Measurements from ENCODE around the gene OR6K6. TPM values are rescaled to one million over a fixed set of nuclear protein-coding genes. Genes with fewer than 3 reads are reported as not detected.

OR6K6 gene
- polyA plus RNA-seq, 10 donors, result not detected

DNA sequence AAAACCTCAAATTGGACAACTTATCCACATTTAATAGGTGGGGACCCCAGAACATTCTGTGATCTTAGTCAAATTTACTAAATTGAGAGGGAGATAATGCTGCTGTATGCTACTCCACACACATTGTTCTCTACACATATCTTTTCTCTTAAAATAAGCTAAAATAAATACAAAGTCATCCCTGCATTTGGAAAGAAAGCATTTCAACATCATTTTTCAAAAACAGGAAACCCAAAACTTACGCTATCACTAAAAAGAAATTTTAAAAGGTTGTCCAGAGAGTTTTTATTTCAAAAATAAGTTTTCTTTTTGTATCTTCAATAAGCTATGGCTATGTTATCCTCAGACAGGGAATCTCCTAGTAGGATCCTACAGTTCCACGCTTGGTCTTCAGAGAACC lies 46.0 kb downstream of the OR6K6 start:
- no peak for DNase-seq

DNA sequence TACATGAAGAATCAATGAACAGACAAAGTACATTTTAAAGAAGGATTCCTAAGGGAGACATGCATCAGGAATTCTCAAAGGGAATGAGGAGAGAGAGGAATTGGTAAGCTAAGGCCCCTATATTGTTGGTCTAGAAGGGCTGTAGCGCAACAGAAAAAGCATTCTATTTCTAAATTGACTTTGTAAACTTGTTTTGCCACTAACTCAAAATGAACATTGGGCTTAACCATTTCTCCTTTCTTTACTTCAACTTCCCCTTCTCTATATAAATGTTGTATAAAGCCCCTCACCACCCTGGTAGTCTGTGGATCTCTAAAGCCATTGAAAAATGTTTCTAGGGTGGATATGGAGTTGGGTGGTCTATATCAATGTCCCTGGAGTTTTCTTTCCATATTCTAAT lies 46.9 kb downstream of the OR6K6 start:
- DNase-seq, result no peak

- DNase-seq, result no peak
Measured at GRCh38 chr1:158803678-158804077, 49.2 kb downstream of the OR6K6 start.

Other genes with a start within 250 kb of the OR6K6 start
- not detected for gene OR6Y1, start 200.3 kb upstream of the OR6K6 start, polyA plus RNA-seq (ENCODE audit: insufficient read length in 10 of 10)
- not detected for gene OR6P1, start 184.1 kb upstream of the OR6K6 start, polyA plus RNA-seq (ENCODE audit: insufficient read length in 10 of 10)
- gene OR10X1, start 174.8 kb upstream of the OR6K6 start, polyA plus RNA-seq (ENCODE audit: insufficient read length in 10 of 10), result not detected
- gene OR10Z1, start 149.5 kb upstream of the OR6K6 start, polyA plus RNA-seq (ENCODE audit: insufficient read length in 10 of 10), result under 1 TPM in 9 of 10 donors, not detected in 1; 0.04 to 0.12 (median 0.07) TPM
- 1 to 10 TPM; 1.4 to 8.1 (median 3.3) TPM for gene SPTA1, start 68.0 kb upstream of the OR6K6 start, polyA plus RNA-seq (ENCODE audit: insufficient read length in 10 of 10)
- gene OR6K2, start 54.1 kb upstream of the OR6K6 start, polyA plus RNA-seq (ENCODE audit: insufficient read length in 10 of 10), result not detected
- not detected for gene OR6K3, start 34.0 kb upstream of the OR6K6 start, polyA plus RNA-seq (ENCODE audit: insufficient read length in 10 of 10)
- not detected for gene OR6N1, start 17.5 kb downstream of the OR6K6 start, polyA plus RNA-seq (ENCODE audit: insufficient read length in 10 of 10)
- gene OR6N2, start 26.5 kb downstream of the OR6K6 start, polyA plus RNA-seq (ENCODE audit: insufficient read length in 10 of 10), result not detected
- gene MNDA, start 76.6 kb downstream of the OR6K6 start, polyA plus RNA-seq (ENCODE audit: insufficient read length in 10 of 10), result 1 to 10 TPM; 2.4 to 8.5 (median 4.4) TPM
- 1 to 10 TPM in 1 of 10 donors, under 1 TPM in 6, not detected in 3; 0.10 to 3.5 (median 0.37) TPM for gene PYHIN1, start 176.8 kb downstream of the OR6K6 start, polyA plus RNA-seq (ENCODE audit: insufficient read length in 10 of 10)